ENCODE measurements around the gene CLDN24. TPM values are rescaled to one million over a fixed set of nuclear protein-coding genes. Genes with fewer than 3 reads are reported as not detected.

CLDN24 gene
- total and polyA plus RNA-seq, 7 donors = not detected

GRCh38 chr4:183314806-183315205 is 7.4 kb downstream of the CLDN24 start:
- DNase-seq = no peak
- TF ChIP-seq CTCF (IDR thresholded peaks at IDR 0.05) = no peak
- no peak for TF ChIP-seq POLR2AphosphoS5 (IDR thresholded peaks at IDR 0.05)
- no peak for TF ChIP-seq EP300 (IDR thresholded peaks at IDR 0.05)
- TF ChIP-seq POLR2A (IDR thresholded peaks at IDR 0.05) = no peak
- intact Hi-C loops (cut with DNase I) = no loop called here
- H3K4me3 ChIP-seq = no peak overlapping the region
- H3K9me3 ChIP-seq = no peaks in the 10 kb centered on the region
- H3K36me3 ChIP-seq = peaks cover 0 to 59% (median 14%) of the 10 kb centered on the region in 4 donors
- no peaks in the 10 kb centered on the region for H3K27me3 ChIP-seq
- no peaks in the 10 kb centered on the region for H3K4me1 ChIP-seq
- no peak overlapping the region for H3K27ac ChIP-seq
- WGBS, 2 donors = 88 to 92% methylated on average over 9 of the region's 9 CpGs

GRCh38 chr4:183314336-183314735 is 7.9 kb downstream of the CLDN24 start:
- no peak overlapping the region for H3K4me3 ChIP-seq
- no peak overlapping the region for H3K27ac ChIP-seq
- no peaks in the 10 kb centered on the region for H3K4me1 ChIP-seq
- TF ChIP-seq POLR2A (IDR thresholded peaks at IDR 0.05) (no peak), CTCF (IDR thresholded peaks at IDR 0.05) (no peak), EP300 (IDR thresholded peaks at IDR 0.05) (no peak), POLR2AphosphoS5 (IDR thresholded peaks at IDR 0.05) (no peak)
- no peaks in the 10 kb centered on the region for H3K9me3 ChIP-seq
- WGBS, 2 donors = 92 to 93% methylated on average over 15 of the region's 15 CpGs
- intact Hi-C loops (cut with DNase I) = no loop called here
- H3K36me3 ChIP-seq = peaks cover 0 to 59% (median 14%) of the 10 kb centered on the region in 4 donors
- DNase-seq = no peak
- no peaks in the 10 kb centered on the region for H3K27me3 ChIP-seq

GRCh38 chr4:183312841-183313240 is 9.4 kb downstream of the CLDN24 start:
- 75 to 92% methylated on average over 5 of the region's 5 CpGs for whole genome bisulfite sequencing, 2 donors
- intact Hi-C loops (cut with DNase I) = no loop called here
- Histone ChIP-seq H3K27me3 (no peaks in the 10 kb centered on the region), H3K4me1 (no peaks in the 10 kb centered on the region), H3K27ac (no peak overlapping the region), H3K4me3 (no peak overlapping the region), H3K36me3 (peaks cover 0 to 49% (median 14%) of the 10 kb centered on the region in 4 donors), H3K9me3 (no peaks in the 10 kb centered on the region)
- DNase-seq = no peak
- TF ChIP-seq EP300 (IDR thresholded peaks at IDR 0.05) = no peak
- TF ChIP-seq POLR2AphosphoS5 (IDR thresholded peaks at IDR 0.05) = no peak
- no peak for TF ChIP-seq POLR2A (IDR thresholded peaks at IDR 0.05)
- TF ChIP-seq CTCF (IDR thresholded peaks at IDR 0.05) = no peak

GRCh38 chr4:183306811-183307210 is 15.4 kb downstream of the CLDN24 start:
- DNase-seq = no peak
- 51 to 81% methylated on average over 3 of the region's 3 CpGs for WGBS, 2 donors
- intact Hi-C loops (cut with DNase I) = no loop called here
- TF ChIP-seq EP300 (IDR thresholded peaks at IDR 0.05) (no peak), CTCF (IDR thresholded peaks at IDR 0.05) (no peak), POLR2A (IDR thresholded peaks at IDR 0.05) (no peak), POLR2AphosphoS5 (IDR thresholded peaks at IDR 0.05) (no peak)
- Histone ChIP-seq H3K9me3 (no peaks in the 10 kb centered on the region), H3K36me3 (peaks cover 0 to under 1% (median 0%) of the 10 kb centered on the region in 4 donors), H3K4me1 (no peaks in the 10 kb centered on the region), H3K27ac (no peak overlapping the region), H3K4me3 (no peak overlapping the region), H3K27me3 (no peaks in the 10 kb centered on the region)

- Histone ChIP-seq H3K27me3 (no peaks in the 10 kb centered on the region), H3K27ac (no peak overlapping the region), H3K36me3 (no peaks in the 10 kb centered on the region), H3K4me1 (peaks cover 0 to 11% (median 3%) of the 10 kb centered on the region in 4 donors), H3K9me3 (no peaks in the 10 kb centered on the region), H3K4me3 (no peak overlapping the region)
- intact Hi-C loops (cut with DNase I) = no loop called here
- DNase-seq = no peak
- TF ChIP-seq POLR2AphosphoS5 (IDR thresholded peaks at IDR 0.05) (no peak), CTCF (IDR thresholded peaks at IDR 0.05) (no peak), EP300 (IDR thresholded peaks at IDR 0.05) (no peak), POLR2A (IDR thresholded peaks at IDR 0.05) (no peak)
- 85% methylated on average over 2 of the region's 2 CpGs for WGBS, 2 donors
Measured at GRCh38 chr4:183304538-183304937, 17.7 kb downstream of the CLDN24 start.
